ENCODE results near the gene CBL.
"Not testable (repeated sequence)": the region's sequence is repeated elsewhere in the genome, so short reads cannot be mapped to it uniquely, and the experiment has no call there.

The CBL gene

GRCh38 chr11:119185981-119186634, 20.0 kb upstream of the CBL start:
- no peak for DNase-seq

GRCh38 chr11:119187123-119187892, 18.8 kb upstream of the CBL start:
- no peak for DNase-seq

DNA sequence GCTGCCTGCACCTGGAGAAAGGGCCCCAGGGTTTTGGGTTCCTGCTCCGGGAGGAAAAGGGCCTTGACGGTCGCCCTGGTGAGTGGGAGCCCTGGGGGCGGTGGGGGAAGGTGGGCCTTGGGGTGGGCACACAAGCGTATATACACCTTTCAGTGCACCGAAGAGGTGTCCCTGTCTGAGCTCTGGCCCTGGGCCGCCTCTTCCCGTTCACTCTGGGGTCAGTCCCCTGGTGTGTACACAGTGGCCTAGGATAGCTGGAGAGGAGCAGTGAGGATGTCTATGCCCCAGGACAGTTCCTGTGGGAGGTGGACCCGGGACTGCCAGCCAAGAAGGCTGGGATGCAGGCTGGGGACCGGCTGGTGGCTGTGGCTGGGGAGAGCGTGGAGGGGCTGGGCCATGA, 18.1 kb upstream of the CBL start:
- no peak for DNase-seq

DNA sequence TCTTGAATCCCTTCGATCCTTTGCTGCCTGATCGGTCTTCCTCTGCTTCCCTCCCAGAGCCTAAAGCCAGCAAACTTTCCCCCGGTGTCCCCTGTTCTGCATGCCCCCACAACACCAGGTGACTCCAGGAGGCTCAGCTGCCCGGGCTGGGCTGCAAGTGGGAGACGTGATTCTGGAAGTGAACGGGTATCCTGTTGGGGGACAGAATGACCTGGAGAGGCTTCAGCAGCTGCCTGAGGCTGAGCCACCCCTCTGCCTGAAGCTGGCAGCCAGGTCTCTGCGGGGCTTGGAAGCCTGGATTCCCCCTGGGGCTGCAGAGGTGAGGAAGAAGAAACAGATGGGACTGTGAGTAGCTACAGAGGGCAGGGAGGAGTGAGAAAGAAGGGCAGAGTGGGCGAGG, 17.3 kb upstream of the CBL start:
- DNase-seq, result no peak

- no peak for DNase-seq
Measured at GRCh38 chr11:119189393-119189792, 16.7 kb upstream of the CBL start.

- DNase-seq, result no peak
Measured at GRCh38 chr11:119190531-119190930, 15.6 kb upstream of the CBL start.

DNA sequence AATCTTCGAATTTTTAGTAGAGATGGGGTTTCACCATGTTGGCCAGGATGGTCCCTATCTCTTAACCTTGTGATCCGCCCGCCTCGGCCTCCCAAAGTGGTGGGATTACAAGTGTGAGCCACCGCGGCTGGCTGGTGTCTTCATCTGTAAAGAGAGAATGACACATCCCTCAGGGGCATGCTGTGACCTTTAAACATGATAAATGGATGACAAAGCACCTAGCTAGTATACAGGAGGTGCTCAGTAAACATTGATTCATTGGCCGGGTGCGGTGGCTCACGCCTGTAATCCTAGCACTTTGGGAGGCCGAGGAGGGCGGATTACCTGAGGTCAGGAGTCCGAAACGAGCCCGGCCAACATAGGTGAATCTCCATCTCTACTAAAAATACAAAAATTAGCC, 14.9 kb upstream of the CBL start:
- DNase-seq, result not testable (repeated sequence)

DNA sequence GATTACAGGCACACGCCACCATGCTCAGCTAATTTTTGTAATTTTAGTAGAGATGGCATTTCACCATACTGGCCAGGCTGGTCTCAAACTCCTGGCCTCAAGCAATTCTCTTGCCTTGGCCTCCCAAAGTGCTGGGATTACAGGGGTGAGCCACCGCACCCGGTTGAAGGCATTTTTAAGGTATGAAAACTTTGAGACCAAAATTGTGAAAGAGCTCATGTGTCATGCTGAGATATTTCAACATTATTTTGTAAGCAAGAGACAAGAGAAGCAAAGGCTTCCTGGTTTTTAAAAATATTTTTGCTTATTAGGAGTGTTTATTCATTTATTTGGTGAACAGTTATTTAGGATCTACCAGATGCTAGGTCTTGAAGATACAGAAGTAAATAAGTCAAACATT, 14.0 kb upstream of the CBL start:
- DNase-seq, result no peak

GRCh38 chr11:119193001-119193400, 13.1 kb upstream of the CBL start:
- DNase-seq, result no peak

DNA sequence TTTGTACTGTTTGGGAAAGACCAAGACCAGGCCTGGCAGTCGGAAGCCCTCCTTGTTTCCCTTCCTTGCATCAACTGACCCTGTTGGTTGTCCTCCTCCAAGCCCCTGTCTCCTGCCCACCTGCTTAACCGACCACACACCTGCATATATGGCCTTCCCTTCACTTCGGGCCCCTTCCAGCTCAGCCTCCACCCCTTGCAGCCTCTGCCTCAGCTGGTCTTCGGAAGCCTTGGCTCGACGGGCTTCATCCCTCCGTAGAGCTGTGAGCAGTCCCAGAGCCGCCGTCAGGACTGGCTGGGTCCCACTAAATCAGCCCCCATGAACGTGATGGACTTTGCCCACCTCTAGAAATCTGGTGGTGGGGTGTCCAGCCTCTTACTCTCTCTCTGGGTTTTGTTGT, 12.5 kb upstream of the CBL start:
- no peak for DNase-seq

GRCh38 chr11:119194811-119195440, 11.2 kb upstream of the CBL start:
- no peak for DNase-seq

DNA sequence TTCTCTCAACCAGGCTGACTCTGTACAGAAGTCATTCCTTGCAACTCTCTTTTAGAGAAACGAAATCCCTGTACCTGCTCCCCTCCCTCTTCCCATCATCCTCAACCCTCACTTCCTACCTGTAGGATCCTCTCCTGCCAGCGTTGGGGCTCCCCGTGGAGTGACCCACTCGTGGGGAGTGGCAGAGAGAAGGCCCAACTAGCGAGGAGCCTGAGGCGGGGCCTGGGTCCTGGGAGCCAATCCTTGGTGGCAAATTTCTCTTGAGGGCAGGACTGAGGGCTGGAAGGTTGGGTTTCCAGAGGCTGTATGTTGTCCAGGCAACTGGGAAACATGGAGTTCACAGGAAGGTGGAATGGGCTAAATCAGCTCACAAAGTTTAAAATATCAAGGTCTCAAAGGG, 10.5 kb upstream of the CBL start:
- no peak for DNase-seq

DNA sequence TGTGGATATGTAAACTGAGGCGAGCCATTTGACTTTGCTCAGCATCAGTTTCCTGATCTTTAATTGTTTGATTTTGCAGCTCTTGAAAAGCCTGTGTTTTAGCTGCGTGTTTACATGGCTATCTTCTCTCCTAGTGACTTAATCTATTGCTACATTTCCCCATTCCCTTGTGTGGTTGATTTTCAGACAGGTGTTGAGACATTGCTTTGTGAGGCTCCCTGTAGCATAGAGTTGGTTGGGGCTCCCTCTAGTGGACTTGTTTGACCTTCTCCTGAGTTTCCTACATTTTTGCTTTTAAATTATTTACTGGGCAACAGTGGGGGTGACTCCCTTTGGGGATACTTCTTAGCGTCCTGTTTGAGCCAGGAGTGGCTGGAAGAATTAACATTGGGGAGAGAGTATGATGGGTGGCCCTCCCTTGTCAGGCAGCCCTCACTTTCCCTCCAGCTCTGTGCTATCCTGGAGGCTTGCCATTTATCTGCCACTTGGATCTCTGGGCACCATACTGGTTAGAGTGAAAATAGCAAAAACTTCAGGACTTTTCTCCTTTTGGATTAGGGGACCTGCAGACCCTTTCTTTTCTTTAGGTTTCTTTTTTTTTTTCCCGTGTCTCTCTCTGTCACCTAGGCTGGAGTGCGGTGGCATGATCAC, 9.2 kb upstream of the CBL start:
- peak; percentile 32 to 57 for DNase-seq

GRCh38 chr11:119198925-119199324, 7.2 kb upstream of the CBL start:
- DNase-seq, result no peak

DNA sequence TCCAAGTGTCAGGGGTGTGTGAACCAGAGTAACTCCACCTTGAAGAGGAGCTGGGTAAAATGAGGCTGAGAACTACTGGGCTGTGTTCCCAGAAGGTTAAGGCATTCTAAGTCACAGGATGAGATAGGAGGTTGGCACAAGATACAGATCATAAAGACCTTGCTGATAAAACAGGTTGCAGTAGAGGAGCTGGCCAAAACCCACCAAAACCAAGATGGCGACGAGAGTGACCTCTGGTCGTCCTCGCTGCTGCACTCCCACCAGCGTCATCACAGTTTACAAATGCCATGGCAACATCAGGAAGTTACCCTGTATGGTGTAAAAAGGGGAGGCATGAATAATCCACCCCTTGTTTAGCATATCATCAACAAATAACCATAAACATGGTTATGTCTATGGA, 4.9 kb upstream of the CBL start:
- DNase-seq, result not testable (repeated sequence)

GRCh38 chr11:119202554-119202953, 3.6 kb upstream of the CBL start:
- DNase-seq, result no peak

GRCh38 chr11:119204066-119204465, 2.1 kb upstream of the CBL start:
- DNase-seq, result no peak

GRCh38 chr11:119205080-119205479, 1.1 kb upstream of the CBL start:
- no peak for DNase-seq

DNA sequence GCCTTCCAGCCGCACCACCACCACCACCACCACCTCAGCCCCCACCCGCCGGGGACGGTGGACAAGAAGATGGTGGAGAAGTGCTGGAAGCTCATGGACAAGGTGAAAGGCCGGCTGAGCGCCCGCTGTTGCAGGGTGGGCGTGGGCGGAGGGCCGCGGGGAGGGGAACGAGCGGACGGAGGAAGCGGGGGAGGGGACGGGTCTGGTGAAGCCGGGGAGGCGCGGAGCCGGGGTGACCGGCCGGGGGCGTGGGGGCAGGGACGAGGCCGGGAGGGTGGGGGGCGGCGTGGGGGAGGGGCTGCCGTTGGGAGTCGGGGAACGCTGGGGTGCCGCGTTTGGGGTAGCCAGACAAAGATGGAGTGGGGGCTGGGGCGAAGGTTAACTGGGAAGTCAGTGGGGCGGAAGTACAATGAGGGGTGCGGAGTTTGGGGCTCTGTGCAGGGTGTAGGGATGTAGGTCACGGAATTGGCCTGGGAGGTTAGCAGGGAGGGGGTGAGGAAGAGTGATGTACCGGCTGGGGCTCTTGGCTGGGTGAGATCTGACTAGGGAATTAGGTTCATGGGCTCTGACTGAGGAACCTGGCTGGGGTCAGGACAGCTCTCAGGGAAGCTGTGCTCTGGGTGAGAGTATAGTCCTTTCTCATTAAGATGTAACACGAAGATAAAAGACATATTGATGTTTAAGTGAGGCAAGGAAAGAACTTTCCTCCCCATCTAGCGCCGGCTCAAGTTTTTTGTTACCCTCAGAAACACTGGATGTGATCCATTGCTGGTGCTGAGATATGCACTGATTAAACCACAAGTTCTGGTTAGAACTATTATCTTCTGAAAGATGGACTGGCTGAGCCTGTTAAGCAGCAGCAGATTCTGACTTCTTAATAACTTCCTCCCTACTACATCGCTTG, 624 bp downstream of the CBL start:
- peak in 1 of 2 donors; percentile 5 for DNase-seq

GRCh38 chr11:119207415-119207960, 1.3 kb downstream of the CBL start:
- no peak for DNase-seq

- DNase-seq, result no peak
Measured at GRCh38 chr11:119209186-119209585, 3.0 kb downstream of the CBL start.

DNA sequence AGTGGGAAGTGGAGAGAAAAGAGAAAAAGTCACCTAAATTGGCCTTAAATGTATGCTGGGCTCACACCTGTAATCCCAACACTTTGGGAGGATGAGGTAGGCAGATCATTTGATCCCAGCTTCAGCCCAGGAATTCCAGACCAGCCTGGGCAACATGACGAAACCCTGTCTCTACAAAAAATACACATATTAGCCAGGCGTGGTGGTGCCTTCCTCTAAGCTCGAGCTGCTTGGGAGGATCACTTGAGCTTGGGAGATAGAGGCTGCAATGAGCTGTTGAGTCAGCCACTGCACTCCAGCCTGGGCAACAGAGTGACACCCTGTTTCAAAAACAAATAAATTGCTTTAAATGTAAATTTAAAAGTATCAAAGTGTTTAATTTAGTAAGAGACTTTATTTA, 3.9 kb downstream of the CBL start:
- no peak for DNase-seq

Data from hippocampal formation (tissue), 2 donors.